ENCODE data around the gene ABI3.

The ABI3 gene

DNA sequence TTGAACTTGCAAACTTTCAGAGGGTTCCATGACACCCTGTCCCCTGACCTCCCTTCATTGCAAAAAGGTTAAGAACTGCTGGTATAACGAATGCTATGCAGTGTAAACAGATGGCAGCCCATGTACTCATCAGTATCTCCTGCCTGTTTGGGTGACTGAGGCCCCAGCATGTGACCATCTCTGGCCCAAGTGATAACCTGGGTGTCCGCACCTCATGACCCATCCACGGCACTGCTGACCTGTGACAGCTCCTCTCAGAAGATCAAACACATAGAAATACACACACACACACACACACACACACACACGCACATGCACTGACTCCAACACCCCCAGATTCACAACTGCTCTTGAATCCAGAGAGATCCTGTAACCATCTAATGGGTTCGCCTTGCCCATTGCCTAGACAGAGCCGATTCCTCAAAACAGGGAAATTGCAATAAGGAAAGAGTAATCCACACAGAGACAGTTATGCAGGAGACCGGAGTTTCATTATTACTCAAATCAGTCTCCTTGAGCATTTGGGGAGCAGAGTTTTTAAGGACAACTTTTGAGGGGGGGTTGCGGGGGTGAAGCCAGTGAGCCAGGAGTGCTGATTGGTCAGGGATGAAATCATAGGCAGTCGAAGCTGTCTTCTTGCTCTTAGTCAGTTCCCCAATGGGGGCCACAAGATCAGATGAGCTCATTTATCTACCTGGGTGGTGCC, 31.3 kb downstream of the ABI3 start:
- no peak overlapping the region for H2AFZ ChIP-seq (ENCODE audit: low read length)
- no peak overlapping the region for H3K4me3 ChIP-seq (ENCODE audit: low read length)
- H3K9ac ChIP-seq (ENCODE audit: low read length) = no peak overlapping the region
- DNase-seq = no peak
- H3K27ac ChIP-seq (ENCODE audit: low read length) = no peak overlapping the region
- H3K4me1 ChIP-seq (ENCODE audit: low read length) = no peaks in the 10 kb centered on the region
- no peak overlapping the region for H3K4me2 ChIP-seq (ENCODE audit: low read depth, low read length)
- no peaks in the 10 kb centered on the region for H3K9me3 ChIP-seq (replicated peaks; ENCODE audit: insufficient read depth, low read length)
- no peaks in the 10 kb centered on the region for H3F3A ChIP-seq (ENCODE audit: insufficient read depth, low read length)
- H3K9me2 ChIP-seq (replicated peaks; ENCODE audit: insufficient read depth, low read length) = no peaks in the 10 kb centered on the region
- H3K27me3 ChIP-seq (replicated peaks; ENCODE audit: insufficient read depth, low read length) = peaks cover 5% of the 10 kb centered on the region; the same call in 1 of the 2 replicates
- no peak for TF ChIP-seq EZH2phosphoT487 (IDR thresholded peaks at IDR 0.05; ENCODE audit: low read length)
- TF ChIP-seq, protein P1, sequence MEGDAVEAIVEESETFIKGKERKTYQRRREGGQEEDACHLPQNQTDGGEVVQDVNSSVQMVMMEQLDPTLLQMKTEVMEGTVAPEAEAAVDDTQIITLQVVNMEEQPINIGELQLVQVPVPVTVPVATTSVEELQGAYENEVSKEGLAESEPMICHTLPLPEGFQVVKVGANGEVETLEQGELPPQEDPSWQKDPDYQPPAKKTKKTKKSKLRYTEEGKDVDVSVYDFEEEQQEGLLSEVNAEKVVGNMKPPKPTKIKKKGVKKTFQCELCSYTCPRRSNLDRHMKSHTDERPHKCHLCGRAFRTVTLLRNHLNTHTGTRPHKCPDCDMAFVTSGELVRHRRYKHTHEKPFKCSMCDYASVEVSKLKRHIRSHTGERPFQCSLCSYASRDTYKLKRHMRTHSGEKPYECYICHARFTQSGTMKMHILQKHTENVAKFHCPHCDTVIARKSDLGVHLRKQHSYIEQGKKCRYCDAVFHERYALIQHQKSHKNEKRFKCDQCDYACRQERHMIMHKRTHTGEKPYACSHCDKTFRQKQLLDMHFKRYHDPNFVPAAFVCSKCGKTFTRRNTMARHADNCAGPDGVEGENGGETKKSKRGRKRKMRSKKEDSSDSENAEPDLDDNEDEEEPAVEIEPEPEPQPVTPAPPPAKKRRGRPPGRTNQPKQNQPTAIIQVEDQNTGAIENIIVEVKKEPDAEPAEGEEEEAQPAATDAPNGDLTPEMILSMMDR (IDR thresholded peaks at IDR 0.05; ENCODE audit: low read length) = no peak
- no peak for TF ChIP-seq EZH2 (optimal IDR thresholded peaks at IDR 0.05; ENCODE audit: low read depth, low read length)
- no peaks in the 10 kb centered on the region for H3K36me3 ChIP-seq (replicated peaks; ENCODE audit: insufficient read depth, low read length)
- H4K20me1 ChIP-seq (ENCODE audit: insufficient read depth, low read length) = no peaks in the 10 kb centered on the region
- H3K79me2 ChIP-seq (ENCODE audit: low read length) = no peaks in the 10 kb centered on the region

DNA sequence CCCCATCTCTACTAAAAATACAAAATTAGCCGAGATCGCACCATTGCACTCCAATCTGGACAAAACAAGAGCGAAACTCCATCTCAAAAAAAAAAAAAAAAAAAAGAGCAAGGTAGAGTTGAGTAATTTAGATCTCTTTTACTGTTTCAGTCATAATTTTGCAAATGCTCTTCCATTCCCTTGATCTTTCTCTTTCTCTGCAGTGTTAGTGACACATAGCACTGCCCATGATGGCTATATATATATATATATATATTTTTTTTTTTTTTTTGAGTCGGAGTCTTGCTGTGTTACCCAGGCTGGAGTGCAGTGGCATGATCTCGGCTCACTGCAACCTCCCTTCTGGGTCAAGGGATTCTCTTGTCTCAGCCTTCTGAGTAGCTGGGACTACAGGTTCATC, 32.3 kb downstream of the ABI3 start:
- Histone ChIP-seq H3F3A (ENCODE audit: insufficient read depth, low read length) (no peaks in the 10 kb centered on the region), H3K27me3 (replicated peaks; ENCODE audit: insufficient read depth, low read length) (0 out of 2 replicates have a peak, but pooled peaks cover under 1% of the 10 kb centered on the region), H3K9me3 (replicated peaks; ENCODE audit: insufficient read depth, low read length) (no peaks in the 10 kb centered on the region), H3K9me2 (replicated peaks; ENCODE audit: insufficient read depth, low read length) (no peaks in the 10 kb centered on the region), H3K36me3 (replicated peaks; ENCODE audit: insufficient read depth, low read length) (no peaks in the 10 kb centered on the region), H3K4me1 (ENCODE audit: low read length) (no peaks in the 10 kb centered on the region), H3K4me3 (ENCODE audit: low read length) (no peak overlapping the region), H3K4me2 (ENCODE audit: low read depth, low read length) (no peak overlapping the region), H3K79me2 (ENCODE audit: low read length) (no peaks in the 10 kb centered on the region), H3K9ac (ENCODE audit: low read length) (no peak overlapping the region), H3K27ac (ENCODE audit: low read length) (no peak overlapping the region), H2AFZ (ENCODE audit: low read length) (no peak overlapping the region), H4K20me1 (ENCODE audit: insufficient read depth, low read length) (no peaks in the 10 kb centered on the region)
- TF ChIP-seq EZH2 (optimal IDR thresholded peaks at IDR 0.05; ENCODE audit: low read depth, low read length) (no peak), EZH2phosphoT487 (IDR thresholded peaks at IDR 0.05; ENCODE audit: low read length) (no peak)
- TF ChIP-seq, protein P1 (IDR thresholded peaks at IDR 0.05; ENCODE audit: low read length) = no peak
- no peak for DNase-seq

DNA sequence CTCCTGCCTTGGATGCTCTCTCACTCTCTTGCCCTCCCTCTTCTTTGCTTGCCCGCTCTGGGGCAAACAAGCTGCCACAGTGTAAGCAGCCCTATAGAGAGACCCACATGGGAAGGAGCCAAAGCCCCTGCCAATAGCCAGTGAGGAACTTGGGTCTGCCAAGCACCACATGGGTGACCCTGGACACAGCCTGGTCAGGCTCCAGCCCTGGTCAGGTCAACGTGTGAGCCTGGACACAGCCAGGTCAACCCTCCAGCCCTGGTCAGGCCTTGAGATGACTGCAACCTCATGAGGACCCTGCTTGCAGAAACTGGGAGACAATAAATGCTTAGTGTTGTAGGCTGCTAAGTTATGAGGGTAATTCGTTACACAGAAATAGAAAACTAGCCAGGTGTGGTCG, 34.3 kb downstream of the ABI3 start:
- no peak overlapping the region for H3K4me3 ChIP-seq (ENCODE audit: low read length)
- H3K4me2 ChIP-seq (ENCODE audit: low read depth, low read length) = no peak overlapping the region
- H3K36me3 ChIP-seq (replicated peaks; ENCODE audit: insufficient read depth, low read length) = no peaks in the 10 kb centered on the region
- no peak overlapping the region for H2AFZ ChIP-seq (ENCODE audit: low read length)
- H3K79me2 ChIP-seq (ENCODE audit: low read length) = no peaks in the 10 kb centered on the region
- TF ChIP-seq EZH2phosphoT487 (IDR thresholded peaks at IDR 0.05; ENCODE audit: low read length) = no peak
- H3K9me3 ChIP-seq (replicated peaks; ENCODE audit: insufficient read depth, low read length) = no peaks in the 10 kb centered on the region
- H3F3A ChIP-seq (ENCODE audit: insufficient read depth, low read length) = no peaks in the 10 kb centered on the region
- H3K9ac ChIP-seq (ENCODE audit: low read length) = no peak overlapping the region
- no peaks in the 10 kb centered on the region for H3K9me2 ChIP-seq (replicated peaks; ENCODE audit: insufficient read depth, low read length)
- no peak for DNase-seq
- H3K27ac ChIP-seq (ENCODE audit: low read length) = no peak overlapping the region
- H4K20me1 ChIP-seq (ENCODE audit: insufficient read depth, low read length) = no peaks in the 10 kb centered on the region
- no peaks in the 10 kb centered on the region for H3K4me1 ChIP-seq (ENCODE audit: low read length)
- peaks cover 10% of the 10 kb centered on the region; the same call in 1 of the 2 replicates for H3K27me3 ChIP-seq (replicated peaks; ENCODE audit: insufficient read depth, low read length)

DNA sequence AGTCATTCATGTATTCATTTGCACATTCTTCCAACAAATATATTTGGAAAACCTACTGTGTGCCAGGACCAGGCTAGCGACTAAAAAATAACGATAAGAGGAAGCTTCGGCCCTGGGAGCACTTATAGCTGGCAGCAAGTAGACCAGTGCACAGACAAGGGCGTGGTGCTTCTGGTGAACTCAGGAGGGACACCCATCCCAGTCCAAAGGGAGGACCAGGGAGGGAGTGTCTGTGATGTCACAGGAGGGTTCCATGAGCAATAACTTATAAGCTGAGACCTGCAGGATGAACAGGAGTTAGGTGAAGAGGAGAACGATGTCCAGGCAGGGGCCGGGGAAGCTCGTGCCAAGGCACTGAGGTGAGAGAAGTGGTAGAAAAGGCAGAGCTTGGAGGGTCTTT, 37.4 kb downstream of the ABI3 start:
- TF ChIP-seq, protein P1 (IDR thresholded peaks at IDR 0.05; ENCODE audit: low read length) = no peak
- TF ChIP-seq EZH2phosphoT487 (IDR thresholded peaks at IDR 0.05; ENCODE audit: low read length) (no peak), EZH2 (optimal IDR thresholded peaks at IDR 0.05; ENCODE audit: low read depth, low read length) (no peak)
- H3K4me3 ChIP-seq (ENCODE audit: low read length) = no peak overlapping the region
- no peaks in the 10 kb centered on the region for H3F3A ChIP-seq (ENCODE audit: insufficient read depth, low read length)
- no peak overlapping the region for H3K9ac ChIP-seq (ENCODE audit: low read length)
- H2AFZ ChIP-seq (ENCODE audit: low read length) = no peak overlapping the region
- H3K27ac ChIP-seq (ENCODE audit: low read length) = no peak overlapping the region
- no peaks in the 10 kb centered on the region for H3K9me2 ChIP-seq (replicated peaks; ENCODE audit: insufficient read depth, low read length)
- no peaks in the 10 kb centered on the region for H3K4me1 ChIP-seq (ENCODE audit: low read length)
- no peaks in the 10 kb centered on the region for H3K79me2 ChIP-seq (ENCODE audit: low read length)
- no peaks in the 10 kb centered on the region for H3K36me3 ChIP-seq (replicated peaks; ENCODE audit: insufficient read depth, low read length)
- no peaks in the 10 kb centered on the region for H4K20me1 ChIP-seq (ENCODE audit: insufficient read depth, low read length)
- DNase-seq = no peak
- H3K27me3 ChIP-seq (replicated peaks; ENCODE audit: insufficient read depth, low read length) = peaks cover 16% of the 10 kb centered on the region; the same call in 1 of the 2 replicates
- no peak overlapping the region for H3K4me2 ChIP-seq (ENCODE audit: low read depth, low read length)
- no peaks in the 10 kb centered on the region for H3K9me3 ChIP-seq (replicated peaks; ENCODE audit: insufficient read depth, low read length)
